GM04503 (cell line): ENCODE measurements around the gene ZNF679.
"Not testable (repeated sequence)": the region's sequence is repeated elsewhere in the genome, so short reads cannot be mapped to it uniquely, and the experiment has no call there.

ENCODE experiments used
- DNase-seq: peaks from one replicate; pipeline ENCODE4 v3.0.0-alpha.2; 2012; ENCODE audit warnings: low read depth

The ZNF679 gene

GRCh38 chr7:64310426-64310825, 82.2 kb downstream of the ZNF679 start:
- DNase-seq = no peak

GRCh38 chr7:64312826-64313225, 84.6 kb downstream of the ZNF679 start:
- DNase-seq = no peak

- peak; percentile 79 for DNase-seq
Observed at GRCh38 chr7:64313740-64314491, 85.6 kb downstream of the ZNF679 start, which contains the start of gene ZNF736. TSS of gene ZNF736 (plus strand) at chr7:64313961. CDS start at chr7:64314151, 190 bp downstream.

GRCh38 chr7:64314566-64314965, 86.3 kb downstream of the ZNF679 start:
- DNase-seq = no peak

- DNase-seq = not testable (repeated sequence)
Observed at GRCh38 chr7:64316031-64316742, 87.9 kb downstream of the ZNF679 start.
